HG02885 (cell line): ENCODE results near the gene RHOB.
A peak's percentile ranks its signal among the peaks of the same experiment; 100 is the strongest.
"Not testable (repeated sequence)": the region's sequence is repeated elsewhere in the genome, so short reads cannot be mapped to it uniquely, and the experiment has no call there.

ENCODE experiments used
- ATAC-seq: cut with Tn5 transposase; IDR thresholded peaks from one replicate; pipeline ENCODE4 v1.9.1; 2021; ENCODE audit warnings: mild to moderate bottlenecking; ENCODE audit not compliant: unreplicated experiment, poor library complexity

The RHOB gene

DNA sequence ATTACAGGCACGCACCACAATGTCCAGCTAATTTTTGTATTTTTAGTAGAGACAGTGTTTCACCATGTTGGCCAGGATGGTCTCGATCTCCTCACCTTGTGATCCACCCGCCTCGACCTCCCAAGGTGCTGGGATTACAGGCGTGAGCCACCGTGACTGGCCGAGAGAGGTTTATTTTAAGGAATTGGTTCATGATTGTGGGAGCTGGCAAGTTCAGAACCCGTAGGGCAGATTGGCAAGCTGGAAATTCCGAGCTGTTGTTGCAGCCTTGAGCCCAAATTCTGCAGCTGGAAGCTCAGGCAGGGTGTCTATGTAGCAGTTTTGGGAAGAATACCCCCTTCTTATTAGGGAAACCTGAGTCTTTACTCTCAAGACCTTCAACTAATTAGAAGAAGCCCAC is 11.4 kb upstream of the RHOB start:
- ATAC-seq = not testable (repeated sequence)

DNA sequence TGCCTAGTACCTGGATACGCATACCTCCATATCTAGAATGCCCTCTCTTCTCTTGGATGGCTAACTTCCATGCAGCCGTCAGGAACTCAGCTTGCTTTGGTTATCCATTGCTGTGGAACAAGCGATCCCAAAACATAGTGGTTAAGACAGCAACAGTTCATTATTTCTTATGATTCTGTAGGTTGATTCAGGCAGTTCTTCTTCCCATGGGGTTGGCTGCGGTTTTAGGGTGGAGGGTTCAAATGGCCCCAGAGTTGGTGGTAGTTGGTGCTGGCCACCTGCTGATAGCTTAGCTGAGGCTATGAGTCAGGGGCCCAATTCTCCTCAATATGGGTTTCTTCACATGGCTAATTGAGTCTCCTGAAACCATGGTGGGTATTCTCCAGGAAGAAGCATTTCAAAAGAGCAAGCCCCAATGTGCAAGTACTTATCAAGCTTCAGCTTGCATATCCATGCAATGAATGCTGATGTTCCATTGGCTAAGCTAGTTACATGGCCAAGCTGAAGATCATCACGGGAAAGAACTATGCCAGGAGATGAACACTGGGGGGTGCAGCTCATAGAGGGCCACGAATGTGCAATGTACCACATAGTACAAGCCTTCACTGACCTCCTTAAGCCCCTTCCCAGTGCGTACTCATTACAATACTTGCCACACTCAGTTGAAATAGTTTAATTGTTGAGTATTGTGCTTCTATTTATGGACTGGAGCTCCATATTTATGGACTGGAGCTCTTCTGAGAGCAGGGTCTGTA is 10.0 kb upstream of the RHOB start:
- ATAC-seq = peak; percentile 50

DNA sequence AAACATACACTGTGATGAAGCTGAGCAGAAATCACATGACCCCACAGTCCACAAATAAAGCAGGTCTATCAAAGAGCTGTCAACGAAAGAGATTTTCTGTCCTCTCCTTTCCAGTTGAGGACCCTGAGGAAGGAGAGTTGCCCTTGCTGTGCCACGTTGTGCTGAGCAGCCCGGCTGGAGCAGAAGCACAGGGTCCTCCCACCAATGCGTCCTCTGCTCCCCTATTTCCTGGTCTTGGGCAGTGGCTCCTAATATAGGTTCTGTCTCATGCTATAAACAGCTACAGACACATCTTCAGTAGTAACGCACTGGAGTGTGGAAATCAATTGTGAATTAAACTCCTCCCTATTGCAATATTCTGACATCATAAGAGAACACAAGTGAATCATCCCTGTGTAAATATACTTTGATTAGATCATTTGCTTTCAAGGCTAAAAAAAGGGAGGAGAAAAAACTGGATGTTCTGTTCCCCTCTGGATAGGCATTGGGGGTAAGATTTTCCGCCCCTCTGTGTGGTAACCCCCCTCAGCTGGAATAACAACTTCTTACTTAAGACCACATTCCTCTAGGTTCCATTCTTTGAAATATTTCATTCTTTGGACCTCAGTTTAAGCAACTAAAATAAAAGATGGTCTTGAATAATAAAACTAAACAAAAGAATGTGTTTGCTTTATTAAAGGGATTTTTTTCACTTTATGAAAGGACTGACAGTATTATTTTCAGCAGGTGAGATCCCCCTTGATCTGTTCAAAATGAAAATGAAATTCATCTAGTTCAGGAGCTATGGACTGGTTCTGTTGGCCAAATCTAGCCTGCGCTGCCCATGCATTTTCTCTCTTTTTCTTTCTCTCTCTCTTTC is 8.3 kb upstream of the RHOB start:
- no peak for ATAC-seq

DNA sequence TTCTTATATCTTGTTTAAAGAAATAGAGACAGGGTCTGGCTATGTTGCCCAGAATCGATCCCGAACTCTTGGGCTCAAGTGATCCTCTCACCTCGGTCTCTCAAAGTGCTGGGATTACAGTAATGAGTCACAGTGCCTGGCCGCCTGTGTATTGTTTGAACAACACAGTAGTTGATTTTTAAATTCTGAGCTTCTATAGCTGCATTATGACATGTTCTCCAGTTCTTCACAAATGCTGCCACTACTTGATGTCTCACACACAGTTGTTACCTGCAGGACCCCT is 7.7 kb upstream of the RHOB start:
- no peak for ATAC-seq

DNA sequence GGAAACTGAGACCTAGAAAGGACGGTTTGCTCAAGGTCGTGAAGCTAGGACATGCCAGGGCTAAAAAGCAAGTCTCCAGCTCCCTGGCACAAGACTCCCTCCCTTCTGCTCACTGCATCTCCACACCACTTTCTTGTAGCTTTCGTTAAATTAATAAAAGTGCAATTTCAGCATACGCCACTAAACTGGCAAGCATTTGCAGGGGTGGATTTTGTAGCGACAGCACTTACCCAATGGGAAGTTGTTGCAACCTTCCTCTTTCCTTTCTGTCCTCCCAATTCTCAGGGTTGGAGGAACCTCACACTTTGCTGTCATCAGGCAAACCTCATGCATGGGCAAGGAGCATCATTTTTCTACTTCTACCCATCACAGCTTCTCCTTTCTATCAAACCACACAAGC is 7.4 kb upstream of the RHOB start:
- no peak for ATAC-seq

DNA sequence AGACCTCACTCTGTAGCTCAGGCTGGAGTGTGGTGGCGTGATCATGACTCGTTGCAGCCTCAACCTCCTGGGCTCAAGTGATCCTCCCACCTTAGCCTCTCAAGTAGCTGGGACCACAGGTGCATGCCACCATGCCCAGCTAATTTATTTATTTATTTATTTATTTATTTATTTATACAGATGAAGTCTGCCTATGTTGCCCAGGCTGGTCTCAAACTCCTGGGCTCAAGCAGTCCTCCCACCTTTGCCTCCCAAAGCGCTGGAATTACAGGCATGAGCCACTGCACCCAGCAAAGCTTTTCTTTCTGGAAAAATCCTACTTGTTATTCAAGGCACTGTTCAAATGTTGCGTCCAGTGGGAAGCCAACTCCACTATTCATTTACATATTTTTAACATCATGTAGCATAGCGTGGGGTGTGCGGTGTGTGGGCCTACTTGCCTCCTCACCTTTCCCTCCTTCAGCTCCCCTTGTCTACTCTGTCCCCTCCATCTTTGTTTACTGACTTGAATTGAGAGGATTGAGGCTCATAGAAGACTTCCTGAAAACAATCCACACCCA is 6.8 kb upstream of the RHOB start:
- no peak for ATAC-seq

DNA sequence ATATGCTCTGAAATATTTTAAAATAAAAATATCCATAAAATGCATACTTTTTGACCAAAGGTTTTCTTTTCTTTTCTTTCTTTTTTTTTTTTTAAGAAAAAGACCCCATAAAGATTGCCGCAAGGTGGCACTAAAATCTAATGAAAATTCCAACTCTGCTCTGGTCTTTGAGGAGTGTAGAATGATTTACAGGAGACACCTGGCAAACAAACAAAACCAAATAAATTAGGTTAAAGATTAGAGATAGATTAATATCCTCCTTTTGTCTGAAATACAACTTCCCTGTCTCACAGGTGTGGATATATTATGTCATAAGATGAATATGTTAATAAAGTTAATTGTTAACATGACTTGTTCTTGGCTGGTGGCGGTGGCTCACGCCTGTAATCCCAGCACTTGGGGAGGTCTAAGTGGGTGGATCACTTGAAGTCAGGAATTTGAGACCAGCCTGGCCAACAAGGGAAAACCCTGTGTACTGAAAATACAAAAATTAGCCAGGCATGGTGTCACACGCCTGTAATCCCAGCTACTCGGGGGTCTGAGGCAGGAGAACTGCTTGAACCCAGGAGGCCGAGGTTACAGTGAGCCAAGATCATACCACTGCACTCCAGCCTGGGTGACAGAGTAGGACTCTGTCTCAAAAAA is 3.5 kb upstream of the RHOB start:
- ATAC-seq = no peak

- no peak for ATAC-seq
Measured at GRCh38 chr2:20444101-20444992, 2.5 kb upstream of the RHOB start.

GRCh38 chr2:20444993-20445910 is 1.6 kb upstream of the RHOB start:
- ATAC-seq = no peak

DNA sequence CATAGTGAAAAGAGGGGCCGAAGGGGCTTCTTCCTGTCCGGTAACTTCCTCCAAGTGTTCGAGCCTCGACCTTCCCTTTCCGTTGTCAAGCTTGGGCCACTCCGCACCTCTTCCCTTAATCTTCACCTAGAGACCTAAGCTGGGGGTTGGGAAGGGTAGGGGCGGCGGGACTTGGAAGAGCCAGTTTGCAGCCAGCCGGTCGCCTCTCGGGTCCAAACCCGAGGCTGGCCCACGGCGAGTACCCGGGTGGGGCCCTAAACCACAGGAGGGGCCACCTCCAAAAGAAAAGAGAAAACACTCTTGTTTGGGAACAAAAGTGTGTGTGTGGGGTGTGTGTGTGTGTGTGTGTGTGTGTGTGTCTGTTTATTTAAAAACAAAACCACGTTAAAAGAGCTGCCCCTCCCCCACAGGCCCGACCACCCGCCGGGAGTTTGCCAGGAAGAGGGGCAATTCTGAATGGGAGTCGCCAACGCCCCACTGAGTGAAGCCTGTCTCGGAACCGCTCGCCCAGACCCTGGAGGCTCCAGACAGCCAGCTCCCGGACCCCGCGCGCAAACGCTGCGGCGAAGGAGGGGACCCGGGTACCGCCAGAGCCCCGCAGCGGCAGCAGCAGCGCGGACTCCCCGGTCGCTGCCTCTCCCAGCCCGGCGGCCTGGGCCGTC is 488 bp upstream of the RHOB start:
- ATAC-seq = no peak

DNA sequence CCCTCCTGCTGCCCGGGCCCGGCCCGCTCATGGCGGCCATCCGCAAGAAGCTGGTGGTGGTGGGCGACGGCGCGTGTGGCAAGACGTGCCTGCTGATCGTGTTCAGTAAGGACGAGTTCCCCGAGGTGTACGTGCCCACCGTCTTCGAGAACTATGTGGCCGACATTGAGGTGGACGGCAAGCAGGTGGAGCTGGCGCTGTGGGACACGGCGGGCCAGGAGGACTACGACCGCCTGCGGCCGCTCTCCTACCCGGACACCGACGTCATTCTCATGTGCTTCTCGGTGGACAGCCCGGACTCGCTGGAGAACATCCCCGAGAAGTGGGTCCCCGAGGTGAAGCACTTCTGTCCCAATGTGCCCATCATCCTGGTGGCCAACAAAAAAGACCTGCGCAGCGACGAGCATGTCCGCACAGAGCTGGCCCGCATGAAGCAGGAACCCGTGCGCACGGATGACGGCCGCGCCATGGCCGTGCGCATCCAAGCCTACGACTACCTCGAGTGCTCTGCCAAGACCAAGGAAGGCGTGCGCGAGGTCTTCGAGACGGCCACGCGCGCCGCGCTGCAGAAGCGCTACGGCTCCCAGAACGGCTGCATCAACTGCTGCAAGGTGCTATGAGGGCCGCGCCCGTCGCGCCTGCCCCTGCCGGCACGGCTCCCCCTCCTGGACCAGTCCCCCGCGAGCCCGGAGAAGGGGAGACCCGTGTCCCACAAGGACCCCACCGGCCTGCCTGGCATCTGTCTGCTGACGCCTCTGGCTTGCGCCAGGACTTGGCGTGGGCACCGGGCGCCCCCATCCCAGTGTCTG is 767 bp downstream of the RHOB start:
- ATAC-seq = peak; percentile 1

- no peak for ATAC-seq
Measured at GRCh38 chr2:20448246-20448976, 1.5 kb downstream of the RHOB start.

- no peak for ATAC-seq
Measured at GRCh38 chr2:20448977-20449306, 2.1 kb downstream of the RHOB start.

- ATAC-seq = no peak
Measured at GRCh38 chr2:20449501-20450200, 2.8 kb downstream of the RHOB start.

DNA sequence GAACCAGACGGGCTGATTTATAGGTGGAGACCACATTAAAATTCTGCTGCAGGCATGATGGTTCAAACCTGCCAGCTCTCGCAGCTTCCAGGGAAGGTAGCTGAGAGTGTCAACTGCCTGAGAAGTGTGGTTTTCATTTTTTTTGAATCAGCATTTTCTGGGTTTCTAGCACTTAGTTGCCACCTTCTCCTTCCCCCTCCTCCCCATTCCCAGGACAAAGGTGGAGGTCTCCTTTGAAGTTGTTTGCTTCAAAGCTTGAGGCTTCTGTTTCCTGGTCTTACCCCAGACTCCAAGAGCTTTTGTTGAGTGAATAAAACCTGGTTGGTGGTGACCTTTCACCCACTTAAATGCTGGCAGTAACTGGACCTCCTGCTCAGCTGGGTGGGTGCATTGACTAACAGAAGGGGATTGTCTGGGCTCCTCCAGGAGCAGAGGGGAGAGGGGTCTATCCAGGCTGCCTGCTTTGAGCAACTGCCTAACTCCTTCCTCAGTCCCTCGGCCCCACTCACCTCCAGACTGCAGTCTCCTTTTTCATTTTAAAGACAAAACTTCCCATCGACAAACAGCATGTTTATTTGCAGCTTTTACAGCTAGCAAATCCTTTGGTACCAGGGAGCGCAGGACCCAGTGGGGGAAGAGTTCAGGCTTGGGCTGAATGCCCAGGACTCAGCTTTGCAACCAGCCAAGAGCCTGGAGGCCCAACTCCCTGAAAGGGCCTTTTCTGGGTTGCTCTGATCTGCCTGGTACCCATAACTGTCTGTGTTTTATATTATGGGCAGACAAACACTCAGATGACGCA is 3.5 kb downstream of the RHOB start:
- ATAC-seq = no peak

- no peak for ATAC-seq
Measured at GRCh38 chr2:20451000-20451290, 4.1 kb downstream of the RHOB start.
